PC-3 (cell line): ENCODE results near the gene CHST8. TPM values are rescaled to one million over a fixed set of nuclear protein-coding genes. Genes with fewer than 3 reads are reported as not detected.

ENCODE experiments used
- ATAC-seq: fragments of 200-7000 bp; cut with Tn5 transposase; 2 replicates; pipeline ENCODE4 v1.9.1; 2020; ENCODE audit warnings: mild to moderate bottlenecking, moderate library complexity
- BruUV-seq: library from RNA; stranded (reverse); fragments of 400-500 nt; replicated peaks from 2 replicates; lab custom pipeline; 2021; lab: Mats Ljungman, UMichigan
- CTCF ChIA-PET: fragments of 300-600 bp; sonication (Branson Sonifier 250); formaldehyde crosslinking; loops from one replicate; lab custom pipeline; 2022; ENCODE audit warnings: antibody characterized with exemption; lab: Charles Lee
- POLR2A ChIA-PET: fragments of 300-600 bp; sonication (Branson Sonifier 250); formaldehyde crosslinking; loops from one replicate; lab custom pipeline; 2022; ENCODE audit warnings: antibody characterized with exemption; ENCODE audit not compliant: unreplicated experiment; lab: Charles Lee
- DNase-seq: peaks from one replicate; pipeline ENCODE4 v3.0.0-alpha.2; 2015
- H2AFZ ChIP-seq: fragments of 300-600 bp; sonication (generic); 2 replicates; pipeline ENCODE4 v1.6.0; 2016; ENCODE audit warnings: antibody characterized with exemption, low read length
- H3F3A ChIP-seq: fragments of 300-600 bp; sonication (generic); one replicate; pipeline ENCODE4 v1.6.0; 2017; ENCODE audit warnings: antibody characterized with exemption, low read length, control low read depth, mild to moderate bottlenecking; ENCODE audit not compliant: unreplicated experiment
- H3K27ac ChIP-seq: fragments of 300-600 bp; sonication (generic); 2 replicates; pipeline ENCODE4 v1.5.1; 2016; ENCODE audit warnings: mild to moderate bottlenecking, low read length
- H3K27me3 ChIP-seq: fragments of 300-600 bp; sonication (generic); 2 replicates; pipeline ENCODE4 v1.6.1; 2016; ENCODE audit warnings: low read length, mixed read lengths
- H3K36me3 ChIP-seq: fragments of 300-600 bp; sonication (generic); 2 replicates; pipeline ENCODE4 v1.6.1; 2016; ENCODE audit warnings: low read depth, mixed run types, low read length, mixed read lengths
- H3K4me1 ChIP-seq: fragments of 300-600 bp; sonication (generic); 2 replicates; pipeline ENCODE4 v1.5.1; 2016; ENCODE audit warnings: low read length; ENCODE audit not compliant: insufficient read depth
- H3K4me2 ChIP-seq: fragments of 300-600 bp; sonication (generic); 2 replicates; pipeline ENCODE4 v1.6.0; 2016; ENCODE audit warnings: low read length
- H3K4me3 ChIP-seq: fragments of 300-600 bp; sonication (generic); 2 replicates; pipeline ENCODE4 v1.5.1; 2016; ENCODE audit warnings: mild to moderate bottlenecking, low read length, mixed read lengths
- H3K79me2 ChIP-seq: fragments of 300-600 bp; sonication (generic); 2 replicates; pipeline ENCODE4 v1.6.1; 2017; ENCODE audit warnings: low read length, mixed read lengths
- H3K9ac ChIP-seq: fragments of 300-600 bp; sonication (generic); 2 replicates; pipeline ENCODE4 v1.6.0; 2016; ENCODE audit warnings: mild to moderate bottlenecking, low read length
- H3K9me2 ChIP-seq: fragments of 300-600 bp; sonication (generic); replicated peaks from 2 replicates; pipeline ENCODE4 v1.6.1; 2016; ENCODE audit warnings: mixed run types, low read length, mixed read lengths
- H3K9me3 ChIP-seq: fragments of 300-600 bp; sonication (generic); 2 replicates; pipeline ENCODE4 v1.6.1; 2016; ENCODE audit warnings: low read length, mixed read lengths
- H4K20me1 ChIP-seq: fragments of 300-600 bp; sonication (generic); 2 replicates; pipeline ENCODE4 v1.6.1; 2016; ENCODE audit warnings: low read length, mixed read lengths
- CTCF ChIP-seq: fragments of 300-600 bp; sonication (generic); conservative IDR thresholded peaks from 2 replicates; pipeline ENCODE4 v1.5.1; 2017; ENCODE audit warnings: antibody characterized with exemption, low read depth, mild to moderate bottlenecking, low read length
- EZH2 ChIP-seq: fragments of 300-600 bp; sonication (generic); IDR thresholded peaks from one replicate; pipeline ENCODE4 v1.6.1; 2017; ENCODE audit warnings: antibody characterized with exemption, mild to moderate bottlenecking, low read length; ENCODE audit not compliant: unreplicated experiment
- EZH2phosphoT487 ChIP-seq: fragments of 300-600 bp; sonication (generic); IDR thresholded peaks from 2 replicates; pipeline ENCODE4 v1.6.1; 2018; ENCODE audit warnings: mild to moderate bottlenecking, antibody characterized with exemption, low read length, borderline replicate concordance
- intact Hi-C: fragments of 100-400 bp; cut with micrococcal nuclease; formaldehyde crosslinking; loops from 2 replicates; pipeline ENCODE4 v1.9.0; 2023
- total RNA-seq: library from RNA; depleted of rRNA; stranded (reverse); fragments of >200 nt; gene quantifications from 2 replicates; pipeline ENCODE4 v1.2.3, GENCODE V29; 2014

The CHST8 gene
- total RNA-seq, 1 experiment from 2014 or later: 0.36 TPM

- no peak for TF ChIP-seq EZH2
- no peaks in the 10 kb centered on the region for H3K4me1 ChIP-seq
- H3K36me3 ChIP-seq: no peaks in the 10 kb centered on the region
- no TSS peak for BruUV-seq
- H3K4me2 ChIP-seq: no peak overlapping the region
- no peak overlapping the region for H3K4me3 ChIP-seq
- intact Hi-C loops: no loop called here
- H4K20me1 ChIP-seq: no peaks in the 10 kb centered on the region
- H3K9ac ChIP-seq: no peak overlapping the region
- peaks cover 34% of the 10 kb centered on the region for H3K27me3 ChIP-seq
- no peak overlapping the region for H2AFZ ChIP-seq
- ATAC-seq (no peak), DNase-seq (no peak)
- ChIA-PET POLR2A (no interaction called here), CTCF (no interaction called here)
- no peaks in the 10 kb centered on the region for H3K9me2 ChIP-seq
- H3K79me2 ChIP-seq: no peaks in the 10 kb centered on the region
- H3F3A ChIP-seq: no peaks in the 10 kb centered on the region
- H3K9me3 ChIP-seq: no peaks in the 10 kb centered on the region
- no peak overlapping the region for H3K27ac ChIP-seq
These were observed 78.8 kb downstream of the CHST8 start for GRCh38 chr19:33700408-33701013.

GRCh38 chr19:33701565-33701964 lies 79.8 kb downstream of the CHST8 start:
- no peak for DNase-seq
- Histone ChIP-seq H3K9me3 (no peaks in the 10 kb centered on the region), H3F3A (no peaks in the 10 kb centered on the region), H3K4me1 (no peaks in the 10 kb centered on the region), H2AFZ (no peak overlapping the region), H3K9me2 (no peaks in the 10 kb centered on the region), H3K79me2 (no peaks in the 10 kb centered on the region), H3K27me3 (peaks cover 34% of the 10 kb centered on the region), H4K20me1 (no peaks in the 10 kb centered on the region), H3K27ac (no peak overlapping the region), H3K9ac (no peak overlapping the region), H3K36me3 (no peaks in the 10 kb centered on the region), H3K4me2 (no peak overlapping the region), H3K4me3 (no peak overlapping the region)
- POLR2A ChIA-PET: no interaction called here
- CTCF ChIA-PET: no interaction called here
- intact Hi-C loops: no loop called here
- no peak for TF ChIP-seq CTCF
- no peak for TF ChIP-seq EZH2
- ATAC-seq: no peak
- no TSS peak for BruUV-seq

- CTCF ChIA-PET: no interaction called here
- POLR2A ChIA-PET: no interaction called here
These were observed 81.1 kb downstream of the CHST8 start for GRCh38 chr19:33702606-33703437.

More at GRCh38 chr19:33702606-33703437, 81.1 kb downstream of the CHST8 start:
- Histone ChIP-seq H3K36me3 (no peaks in the 10 kb centered on the region), H3K9ac (no peak overlapping the region), H3K9me3 (no peaks in the 10 kb centered on the region), H3K27me3 (peaks cover 31% of the 10 kb centered on the region), H3K79me2 (no peaks in the 10 kb centered on the region), H3K4me3 (no peak overlapping the region), H2AFZ (no peak overlapping the region), H3F3A (no peaks in the 10 kb centered on the region), H3K4me1 (no peaks in the 10 kb centered on the region), H3K4me2 (no peak overlapping the region), H3K9me2 (no peaks in the 10 kb centered on the region), H3K27ac (no peak overlapping the region), H4K20me1 (no peaks in the 10 kb centered on the region)
- TF ChIP-seq EZH2phosphoT487: no peak
- no peak for TF ChIP-seq EZH2
- no peak for TF ChIP-seq CTCF
- ATAC-seq (no peak), DNase-seq (no peak)
- intact Hi-C loops: no loop called here
- no TSS peak for BruUV-seq
